Keratinocyte (primary cell): ENCODE results near the gene NME5. TPM values are rescaled to one million over a fixed set of nuclear protein-coding genes. Genes with fewer than 3 reads are reported as not detected.

Experiments
- DNase-seq: peaks from one replicate; pipeline ENCODE4 v3.0.0-alpha.2; 2011; ENCODE audit warnings: low read depth, missing footprints, low spot score
- FAIRE-seq: peaks from 2 replicates; lab custom pipeline; 2011; peaks lifted over from hg19 to GRCh38; lab: Jason Lieb, UNC
- H2AFZ ChIP-seq: 2 replicates; pipeline ENCODE4 v1.6.0; 2012; ENCODE audit warnings: low read length, control low read depth, inconsistent platforms; ENCODE audit not compliant: control insufficient read depth
- H3K27ac ChIP-seq: 2 replicates; pipeline ENCODE4 v1.5.1; 2011; ENCODE audit warnings: low read length; ENCODE audit not compliant: control insufficient read depth, insufficient read depth
- H3K27me3 ChIP-seq: 3 replicates; pipeline ENCODE4 v1.6.0; 2011; ENCODE audit warnings: low read length; ENCODE audit not compliant: control insufficient read depth, insufficient read depth; ENCODE audit errors: extremely low read depth
- H3K36me3 ChIP-seq, 2 experiments: 2 replicates in 1 of 2; 3 replicates in 1 of 2; pipeline ENCODE4 v1.5.1; 2011; ENCODE audit warnings: low read length in 2 of 2, mild to moderate bottlenecking in 1 of 2; ENCODE audit not compliant: control insufficient read depth in 2 of 2, insufficient read depth in 2 of 2; ENCODE audit errors: extremely low read depth in 1 of 2
- H3K4me1 ChIP-seq: 3 replicates; pipeline ENCODE4 v1.5.1; 2011; ENCODE audit warnings: low read length; ENCODE audit not compliant: control insufficient read depth, insufficient read depth; ENCODE audit errors: extremely low read depth
- H3K4me2 ChIP-seq: 3 replicates; pipeline ENCODE4 v1.6.0; 2011; ENCODE audit warnings: low read depth, low read length; ENCODE audit not compliant: control insufficient read depth, insufficient read depth; ENCODE audit errors: extremely low read depth
- H3K4me3 ChIP-seq, 3 experiments: fragments of 200-600 bp in 1 of 3; sonication (generic) in 1 of 3; 2 replicates in 2 of 3; 3 replicates in 1 of 3; pipeline ENCODE4 v1.5.1; 2011 to 2016; ENCODE audit warnings: low read length in 3 of 3, mild to moderate bottlenecking in 3 of 3, control low read depth in 2 of 3, inconsistent platforms in 1 of 3, low read depth in 1 of 3, mixed read lengths in 1 of 3, mixed run types in 1 of 3, moderate library complexity in 1 of 3; ENCODE audit not compliant: control insufficient read depth in 2 of 3, insufficient read depth in 2 of 3; ENCODE audit errors: extremely low read depth in 1 of 3
- H3K79me2 ChIP-seq: 2 replicates; pipeline ENCODE4 v1.6.0; 2012; ENCODE audit warnings: low read length; ENCODE audit not compliant: control insufficient read depth, insufficient read depth
- H3K9ac ChIP-seq: 3 replicates; pipeline ENCODE4 v1.6.0; 2011; ENCODE audit warnings: low read length; ENCODE audit not compliant: control insufficient read depth, insufficient read depth; ENCODE audit errors: extremely low read depth
- H3K9me1 ChIP-seq: 3 replicates; pipeline ENCODE4 v1.6.0; 2011; ENCODE audit warnings: low read length; ENCODE audit not compliant: control insufficient read depth, insufficient read depth; ENCODE audit errors: extremely low read depth
- H3K9me3 ChIP-seq: 2 replicates; pipeline ENCODE4 v1.5.1; 2012; ENCODE audit warnings: low read depth, low read length; ENCODE audit not compliant: control insufficient read depth
- H4K20me1 ChIP-seq: 3 replicates; pipeline ENCODE4 v1.6.0; 2011; ENCODE audit warnings: low read length; ENCODE audit not compliant: control insufficient read depth, insufficient read depth; ENCODE audit errors: extremely low read depth
- CTCF ChIP-seq, 3 experiments: IDR thresholded peaks in 1 of 3; conservative IDR thresholded peaks in 1 of 3; optimal IDR thresholded peaks in 1 of 3; 2 replicates in 2 of 3; 3 replicates in 1 of 3; pipeline versions ENCODE3 to v1.5.1; 2011; ENCODE audit warnings: low read length in 3 of 3, mild to moderate bottlenecking in 3 of 3, moderate library complexity in 2 of 3, control low read depth in 1 of 3, inconsistent platforms in 1 of 3; ENCODE audit not compliant: insufficient read depth in 2 of 3; ENCODE audit errors: extremely low read depth in 1 of 3
- EZH2 ChIP-seq: IDR thresholded peaks from one replicate; pipeline ENCODE4 v1.6.1; 2012; ENCODE audit warnings: inconsistent platforms, mild to moderate bottlenecking, low read length, moderate library complexity
- dilution Hi-C: fragments of 300-500 bp; cut with MboI; formaldehyde crosslinking; loops from one replicate; pipeline ENCODE4 v1.7.0; 2020; ENCODE audit warnings: low sequenced_read_pairs; ENCODE audit not compliant: extremely low pct_ligation_motif_present
- polyA plus RNA-seq, 5 experiments: library from polyadenylated mRNA; depleted of rRNA in 3 of 5; stranded (reverse) in 3 of 5; stranded (forward) in 1 of 5; unstranded in 1 of 5; fragments of >200 nt; gene quantifications; 1 replicate in 1 of 5; 2 replicates in 3 of 5; 3 replicates in 1 of 5; pipeline versions ENCODE4 v1.2.1 to v1.2.3, GENCODE V29; 2011 to 2012; ENCODE audit warnings: missing spikeins in 2 of 5, low read depth in 1 of 5, low replicate concordance in 1 of 5

Gene NME5
- polyA plus RNA-seq, 1 donor (not counting 4 experiments of a cell fraction or from before 2014, with no cell fraction given) = 0.13 TPM

GRCh38 chr5:138107213-138107612 lies 32.0 kb downstream of the NME5 start:
- no peak overlapping the region for H3K27ac ChIP-seq
- no peak overlapping the region for H3K4me2 ChIP-seq
- H3K4me1 ChIP-seq = no peaks in the 10 kb centered on the region
- no peak overlapping the region for H3K4me3 ChIP-seq
- H3K36me3 ChIP-seq = no peaks in the 10 kb centered on the region
- H3K9me3 ChIP-seq = no peaks in the 10 kb centered on the region
- no peaks in the 10 kb centered on the region for H4K20me1 ChIP-seq
- DNase-seq = no peak
- no peak for FAIRE-seq
- H3K79me2 ChIP-seq = no peaks in the 10 kb centered on the region
- H2AFZ ChIP-seq = no peak overlapping the region
- no peaks in the 10 kb centered on the region for H3K27me3 ChIP-seq
- H3K9me1 ChIP-seq = no peaks in the 10 kb centered on the region
- dilution Hi-C loops = no loop called here
- TF ChIP-seq CTCF (optimal IDR thresholded peaks at IDR 0.05 in 1 of 3, IDR thresholded peaks at IDR 0.05 in 1 of 3, conservative IDR thresholded peaks at IDR 0.05 in 1 of 3; ENCODE audit: extremely low read depth in 1 of 3, insufficient read depth in 2 of 3, low read length in 3 of 3) (no peak), EZH2 (no peak)
- H3K9ac ChIP-seq = no peak overlapping the region

GRCh38 chr5:138105709-138106108 lies 33.5 kb downstream of the NME5 start:
- H3K9me3 ChIP-seq = no peaks in the 10 kb centered on the region
- H3K79me2 ChIP-seq = no peaks in the 10 kb centered on the region
- no peak overlapping the region for H3K9ac ChIP-seq
- FAIRE-seq (no peak), DNase-seq (no peak)
- no peaks in the 10 kb centered on the region for H3K36me3 ChIP-seq
- H2AFZ ChIP-seq = no peak overlapping the region
- TF ChIP-seq EZH2 (no peak), CTCF (optimal IDR thresholded peaks at IDR 0.05 in 1 of 3, IDR thresholded peaks at IDR 0.05 in 1 of 3, conservative IDR thresholded peaks at IDR 0.05 in 1 of 3; ENCODE audit: extremely low read depth in 1 of 3, insufficient read depth in 2 of 3, low read length in 3 of 3) (no peak)
- no peak overlapping the region for H3K27ac ChIP-seq
- H3K9me1 ChIP-seq = no peaks in the 10 kb centered on the region
- H3K4me3 ChIP-seq = no peak overlapping the region
- no peaks in the 10 kb centered on the region for H3K27me3 ChIP-seq
- no peaks in the 10 kb centered on the region for H3K4me1 ChIP-seq
- H3K4me2 ChIP-seq = no peak overlapping the region
- no peaks in the 10 kb centered on the region for H4K20me1 ChIP-seq
- dilution Hi-C loops = no loop called here
